RCC 7860 (cell line): Measurements from ENCODE around the gene ZC2HC1C.

ENCODE experiments used
- DNase-seq: peaks from one replicate; pipeline ENCODE4 v3.0.0-alpha.2; 2015; ENCODE audit warnings: low spot score
- FAIRE-seq: peaks from 2 replicates; lab custom pipeline; 2012; peaks lifted over from hg19 to GRCh38; lab: Jason Lieb, UNC

ZC2HC1C gene

DNA sequence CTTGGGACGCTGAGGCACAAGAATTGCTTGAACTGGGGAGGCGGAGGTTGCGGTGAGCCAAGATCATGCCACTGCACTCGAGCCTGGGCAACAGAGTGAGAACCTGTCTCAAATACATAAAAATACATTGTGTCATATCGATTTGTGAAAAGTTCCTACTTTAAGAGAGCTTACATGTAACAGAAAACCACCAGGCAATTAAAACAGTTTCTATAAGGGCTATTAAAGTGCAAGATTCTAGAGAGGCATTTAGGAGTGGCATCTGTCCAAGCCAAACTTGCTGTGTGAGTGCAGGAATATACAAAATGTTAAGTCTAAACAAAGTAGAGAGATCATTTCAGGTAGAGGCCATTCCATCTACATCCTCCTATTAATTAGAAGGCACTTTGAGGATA is 59.2 kb downstream of the ZC2HC1C start:
- DNase-seq = no peak
- FAIRE-seq = no peak
